IMR-90 (cell line): ENCODE results near the gene POC1B. TPM values are rescaled to one million over a fixed set of nuclear protein-coding genes. Genes with fewer than 3 reads are reported as not detected.

Source experiments
- ATAC-seq: fragments of 200-7000 bp; cut with Tn5 transposase; 2 replicates; pipeline ENCODE4 v1.9.1; 2020; ENCODE audit warnings: low read depth, mild to moderate bottlenecking, moderate library complexity
- BruUV-seq: library from RNA; stranded (reverse); fragments of 400-500 nt; replicated peaks from 2 replicates; lab custom pipeline; 2021; lab: Mats Ljungman, UMichigan
- CTCF ChIA-PET: fragments of 300-600 bp; formaldehyde crosslinking; extraction: SDS; loops from one replicate; lab custom pipeline; 2021; ENCODE audit warnings: antibody characterized with exemption; lab: Yijun Ruan, JAX
- POLR2A ChIA-PET: fragments of 300-600 bp; sonication (Branson Sonifier 250); formaldehyde crosslinking; loops from one replicate; lab custom pipeline; 2022; ENCODE audit warnings: antibody characterized with exemption; ENCODE audit not compliant: unreplicated experiment; lab: Charles Lee
- DNase-seq: peaks from one replicate; pipeline ENCODE4 v3.0.0; 2013
- H2AFZ ChIP-seq: replicated peaks from 2 replicates; pipeline ENCODE3; 2013; ENCODE audit warnings: low read length, mild to moderate bottlenecking; ENCODE audit not compliant: poor library complexity
- H2AK5ac ChIP-seq: 2 replicates; pipeline ENCODE4 v1.6.1; 2013; ENCODE audit warnings: low read depth, low read length, inconsistent platforms
- H2AK9ac ChIP-seq: replicated peaks from 2 replicates; pipeline ENCODE3; 2013; ENCODE audit warnings: mild to moderate bottlenecking, low read depth, low read length, moderate library complexity; ENCODE audit not compliant: poor library complexity
- H2BK120ac ChIP-seq: 2 replicates; pipeline ENCODE4 v1.6.1; 2013; ENCODE audit warnings: low read depth, low read length, inconsistent platforms
- H2BK15ac ChIP-seq: 3 replicates; pipeline ENCODE4 v1.6.1; 2013; ENCODE audit warnings: low read depth, low read length, inconsistent platforms
- H2BK20ac ChIP-seq: 2 replicates; pipeline ENCODE4 v1.6.1; 2013; ENCODE audit warnings: low read depth, mild to moderate bottlenecking, inconsistent platforms, low read length, moderate library complexity
- H2BK5ac ChIP-seq: 2 replicates; pipeline ENCODE4 v1.6.1; 2013; ENCODE audit warnings: mild to moderate bottlenecking, low read depth, low read length, inconsistent platforms; ENCODE audit not compliant: poor library complexity, severe bottlenecking
- H3K14ac ChIP-seq: replicated peaks from 2 replicates; pipeline ENCODE4 v1.6.1; 2013; ENCODE audit warnings: low read depth, low read length, inconsistent platforms
- H3K18ac ChIP-seq: 2 replicates; pipeline ENCODE4 v1.6.1; 2013; ENCODE audit warnings: low read depth, low read length, control low read depth
- H3K23ac ChIP-seq: 2 replicates; pipeline ENCODE4 v1.6.1; 2013; ENCODE audit warnings: low read depth, low read length, inconsistent platforms
- H3K27ac ChIP-seq: 2 replicates; pipeline ENCODE4 v1.5.1; 2013; ENCODE audit warnings: mild to moderate bottlenecking, control low read depth, low read length; ENCODE audit not compliant: insufficient read depth
- H3K27me3 ChIP-seq: 2 replicates; pipeline ENCODE4 v1.6.1; 2013; ENCODE audit warnings: low read length; ENCODE audit not compliant: control insufficient read depth, insufficient read depth
- H3K36me3 ChIP-seq: 2 replicates; pipeline ENCODE4 v1.6.1; 2013; ENCODE audit warnings: low read length, mixed read lengths; ENCODE audit not compliant: control insufficient read depth, insufficient read depth
- H3K4ac ChIP-seq: 2 replicates; pipeline ENCODE4 v1.6.1; 2013; ENCODE audit warnings: low read depth, low read length, inconsistent platforms
- H3K4me1 ChIP-seq: 2 replicates; pipeline ENCODE4 v1.6.1; 2013; ENCODE audit warnings: low read length, mixed read lengths; ENCODE audit not compliant: control insufficient read depth, insufficient read depth
- H3K4me2 ChIP-seq: 2 replicates; pipeline ENCODE4 v1.6.1; 2013; ENCODE audit warnings: low read depth, mild to moderate bottlenecking, control low read depth, low read length, moderate library complexity
- H3K4me3 ChIP-seq: 2 replicates; pipeline ENCODE4 v1.5.1; 2013; ENCODE audit warnings: low read depth, mild to moderate bottlenecking, control low read depth, low read length, moderate library complexity; ENCODE audit not compliant: insufficient read depth
- H3K56ac ChIP-seq: 2 replicates; pipeline ENCODE4 v1.6.1; 2013; ENCODE audit warnings: low read length, inconsistent platforms; ENCODE audit not compliant: insufficient read depth; ENCODE audit errors: extremely low read depth
- H3K79me1 ChIP-seq, 2 experiments: 2 replicates each; pipeline ENCODE4 v1.6.1; 2013; ENCODE audit warnings: low read length in 2 of 2, inconsistent platforms in 1 of 2, low read depth in 1 of 2
- H3K9ac ChIP-seq: 2 replicates; pipeline ENCODE4 v1.6.1; 2013; ENCODE audit warnings: low read depth, low read length, control low read depth
- H3K9me1 ChIP-seq: 2 replicates; pipeline ENCODE4 v1.6.1; 2013; ENCODE audit warnings: low read length, inconsistent platforms; ENCODE audit not compliant: insufficient read depth
- H3K9me3 ChIP-seq: 2 replicates; pipeline ENCODE4 v1.6.1; 2013; ENCODE audit warnings: low read length; ENCODE audit not compliant: control insufficient read depth, insufficient read depth
- H4K20me1 ChIP-seq: 2 replicates; pipeline ENCODE4 v1.6.1; 2013; ENCODE audit warnings: low read length, inconsistent platforms; ENCODE audit not compliant: insufficient read depth
- H4K5ac ChIP-seq: 2 replicates; pipeline ENCODE4 v1.6.1; 2013; ENCODE audit warnings: mild to moderate bottlenecking, low read depth, low read length, control low read depth
- H4K8ac ChIP-seq, 2 experiments: 2 replicates each; pipeline ENCODE4 v1.6.1; 2013; ENCODE audit warnings: low read depth in 2 of 2, low read length in 2 of 2, control low read depth in 1 of 2, inconsistent platforms in 1 of 2
- H4K91ac ChIP-seq: 2 replicates; pipeline ENCODE4 v1.6.1; 2013; ENCODE audit warnings: low read depth, low read length, inconsistent platforms; ENCODE audit not compliant: insufficient read depth
- BHLHE40 ChIP-seq: fragments of 150-350 bp; IDR thresholded peaks from 2 replicates; pipeline ENCODE4 v1.6.1; 2016; ENCODE audit warnings: mild to moderate bottlenecking, low read depth, low read length
- CEBPB ChIP-seq: IDR thresholded peaks from 2 replicates; pipeline ENCODE4 v1.6.1; 2012; ENCODE audit warnings: low read depth, low read length, improper control_type of control experiment
- CHD1 ChIP-seq: IDR thresholded peaks from 2 replicates; pipeline ENCODE4 v1.6.1; 2012; ENCODE audit warnings: low read depth, low read length, improper control_type of control experiment
- CTCF ChIP-seq: conservative IDR thresholded peaks from 2 replicates; pipeline ENCODE4 v1.5.1; 2012; ENCODE audit warnings: mild to moderate bottlenecking, low read depth, low read length, improper control_type of control experiment
- ELK1 ChIP-seq: fragments of 150-350 bp; IDR thresholded peaks from 2 replicates; pipeline ENCODE4 v1.6.1; 2016; ENCODE audit warnings: low read depth, mild to moderate bottlenecking, low read length, moderate library complexity, borderline replicate concordance
- FOS ChIP-seq: fragments of 150-350 bp; IDR thresholded peaks from 2 replicates; pipeline ENCODE4 v1.6.1; 2016; ENCODE audit warnings: low read depth, low read length
- MAFK ChIP-seq: IDR thresholded peaks from 2 replicates; pipeline ENCODE4 v1.6.1; 2012; ENCODE audit warnings: low read depth, low read length, improper control_type of control experiment
- MAZ ChIP-seq: IDR thresholded peaks from 2 replicates; pipeline ENCODE4 v1.6.1; 2012; ENCODE audit warnings: low read depth, mild to moderate bottlenecking, low read length, improper control_type of control experiment, moderate library complexity, borderline replicate concordance
- MXI1 ChIP-seq: IDR thresholded peaks from 2 replicates; pipeline ENCODE4 v1.6.1; 2012; ENCODE audit warnings: low read depth, mild to moderate bottlenecking, low read length, moderate library complexity, borderline replicate concordance
- NFE2L2 ChIP-seq: fragments of 150-350 bp; IDR thresholded peaks from 2 replicates; pipeline ENCODE4 v1.6.1; 2016; ENCODE audit warnings: low read depth, mild to moderate bottlenecking, low read length
- POLR2A ChIP-seq: IDR thresholded peaks from 2 replicates; pipeline ENCODE4 v1.6.1; 2012; ENCODE audit warnings: mild to moderate bottlenecking, low read depth, low read length
- RAD21 ChIP-seq: IDR thresholded peaks from 2 replicates; pipeline ENCODE4 v1.6.1; 2012; ENCODE audit warnings: low read length, improper control_type of control experiment
- RFX5 ChIP-seq: IDR thresholded peaks from 2 replicates; pipeline ENCODE4 v1.8.0; 2012; ENCODE audit warnings: low read depth, mild to moderate bottlenecking, low read length, moderate library complexity
- USF2 ChIP-seq: fragments of 150-350 bp; IDR thresholded peaks from 2 replicates; pipeline ENCODE4 v1.6.1; 2017; ENCODE audit warnings: mild to moderate bottlenecking, antibody characterized with exemption, low read length, low read depth
- WGBS, 2 experiments: methylation state at CpG; one replicate each; pipeline versions ENCODE4 v1.1.5 to v1.1.7; 2013; ENCODE audit warnings: missing lambda C conversion rate in 2 of 2; ENCODE audit not compliant: insufficient read length in 1 of 2; ENCODE audit errors: extremely low coverage in 2 of 2; 5-methylcytosine and 5-hydroxymethylcytosine counted together
- dilution Hi-C: fragments of 300-500 bp; cut with HindIII; formaldehyde crosslinking; loops from one replicate; pipeline ENCODE4 v1.14.3; 2018; ENCODE audit warnings: low sequenced_read_pairs; ENCODE audit not compliant: unreplicated experiment
- in situ Hi-C: fragments of 300-500 bp; cut with MboI; formaldehyde crosslinking; loops from 3 replicates; pipeline ENCODE4 v1.14.3; 2019; ENCODE audit warnings: low sequenced_read_pairs, inconsistent platforms, mixed read lengths
- intact Hi-C: fragments of 100-400 bp; cut with micrococcal nuclease; formaldehyde crosslinking; loops from 2 replicates; pipeline ENCODE4 v1.10.0; 2022
- polyA plus RNA-seq, 3 experiments: library from polyadenylated mRNA; depleted of rRNA; stranded (reverse); fragments of >200 nt; gene quantifications; 2 replicates each; pipeline ENCODE4 v1.2.3, GENCODE V29; 2012; ENCODE audit warnings: low replicate concordance in 1 of 3
- total RNA-seq: library from RNA; depleted of rRNA; stranded (reverse); fragments of >200 nt; gene quantifications from 2 replicates; pipeline ENCODE4 v1.2.3, GENCODE V29; 2012

POC1B gene
- total and polyA plus RNA-seq, 2 of the 4 experiments (the other 2 are of a cell fraction): 5.0 to 10.4 TPM

GRCh38 chr12:89389755-89390661, 135.8 kb downstream of the POC1B start:
- Histone ChIP-seq H3K14ac (peak overlapping the region; percentile 74), H3K4me3 (no peak overlapping the region), H2BK5ac (peak overlapping the region; percentile 65), H2AFZ (no peak overlapping the region), H2BK20ac (peak overlapping the region; percentile 82; the same call in 1 of the 2 replicates), H4K20me1 (no peaks in the 10 kb centered on the region), H3K27me3 (no peaks in the 10 kb centered on the region), H4K8ac (peak overlapping the region; percentile 48 to 86), H3K79me1 (0 out of 4 replicates have a peak, but pooled peaks cover 0 to 5% of the 10 kb centered on the region in 2 experiments), H4K91ac (peak overlapping the region; percentile 0; the same call in 1 of the 2 replicates), H3K18ac (peak overlapping the region; percentile 84; the same call in 1 of the 2 replicates), H3K4me2 (no peak overlapping the region), H3K9ac (no peak overlapping the region), H4K5ac (no peak overlapping the region), H3K9me1 (peaks cover 12% of the 10 kb centered on the region), H2AK9ac (no peak overlapping the region), H3K36me3 (no peaks in the 10 kb centered on the region), H3K4me1 (peaks cover 12% of the 10 kb centered on the region), H3K9me3 (no peaks in the 10 kb centered on the region), H3K23ac (peak overlapping the region; percentile 76), H3K27ac (no peak overlapping the region), H3K56ac (no peak overlapping the region; the same call in 1 of the 2 replicates), H2BK15ac (peak overlapping the region; percentile 86; the same call in 1 of the 3 replicates), H2AK5ac (no peak overlapping the region), H3K4ac (peak overlapping the region; percentile 21; the same call in 1 of the 2 replicates), H2BK120ac (peak overlapping the region; percentile 82; the same call in 1 of the 2 replicates)
- dilution Hi-C loops: no loop called here
- intact Hi-C loops: no loop called here
- no CpG with 5 or more reads among the region's 6 CpGs for WGBS, 2 experiments
- POLR2A ChIA-PET: no interaction called here
- peak; percentile 24 for ATAC-seq
- in situ Hi-C loops: no loop called here
- no TSS peak for BruUV-seq
- CTCF ChIA-PET: no interaction called here
- DNase-seq: peak; percentile 54
- TF ChIP-seq MAFK (no peak), POLR2A (no peak), RFX5 (no peak), MAZ (no peak), FOS (no peak), CTCF (no peak), CHD1 (no peak), CEBPB (no peak), BHLHE40 (no peak), NFE2L2 (no peak), RAD21 (no peak), MXI1 (no peak), ELK1 (no peak), USF2 (no peak)
